Panc1 (cell line): ENCODE results near the gene PLEKHO2. TPM values are rescaled to one million over a fixed set of nuclear protein-coding genes. Genes with fewer than 3 reads are reported as not detected.

Source experiments
- ATAC-seq: fragments of 200-7000 bp; cut with Tn5 transposase; 2 replicates; pipeline ENCODE4 v1.9.1; 2020; ENCODE audit warnings: mild to moderate bottlenecking, moderate library complexity
- BruUV-seq: library from RNA; stranded (reverse); fragments of 400-500 nt; replicated peaks from 2 replicates; lab custom pipeline; 2021; lab: Mats Ljungman, UMichigan
- CTCF ChIA-PET: fragments of 300-600 bp; sonication (Branson Sonifier 250); formaldehyde crosslinking; loops from one replicate; lab custom pipeline; 2022; ENCODE audit warnings: antibody characterized with exemption; lab: Charles Lee
- POLR2A ChIA-PET: fragments of 300-600 bp; sonication (Branson Sonifier 250); formaldehyde crosslinking; loops from one replicate; lab custom pipeline; 2022; ENCODE audit warnings: antibody characterized with exemption; lab: Charles Lee
- DNase-seq: peaks from one replicate; pipeline ENCODE4 v3.0.0-alpha.2; 2010; ENCODE audit warnings: low read depth, low spot score
- H3K27ac ChIP-seq: 2 replicates; pipeline ENCODE4 v1.5.1; 2011; ENCODE audit warnings: mild to moderate bottlenecking, low read length, inconsistent platforms
- H3K27me3 ChIP-seq: fragments of 200-500 bp; sonication (Bioruptor generic); 2 replicates; pipeline ENCODE4 v1.6.0; 2014; ENCODE audit warnings: low read length, inconsistent platforms; ENCODE audit not compliant: control insufficient read depth, insufficient read depth
- H3K36me3 ChIP-seq: fragments of 200-500 bp; sonication (Bioruptor generic); 2 replicates; pipeline ENCODE4 v1.5.1; 2014; ENCODE audit warnings: inconsistent platforms, mild to moderate bottlenecking, low read length, moderate library complexity; ENCODE audit not compliant: control insufficient read depth, insufficient read depth
- H3K4me1 ChIP-seq: 2 replicates; pipeline ENCODE4 v1.5.1; 2011; ENCODE audit warnings: inconsistent platforms, mild to moderate bottlenecking, low read length, moderate library complexity; ENCODE audit not compliant: control insufficient read depth, insufficient read depth
- H3K4me3 ChIP-seq, 2 experiments: 2 replicates each; pipeline ENCODE4 v1.5.1; 2011 to 2012; ENCODE audit warnings: low read depth in 2 of 2, low read length in 2 of 2, mild to moderate bottlenecking in 2 of 2, inconsistent platforms in 1 of 2, moderate library complexity in 1 of 2
- H3K9me3 ChIP-seq: fragments of 200-500 bp; sonication (Bioruptor generic); 2 replicates; pipeline ENCODE4 v1.5.1; 2014; ENCODE audit warnings: low read depth, mild to moderate bottlenecking, inconsistent platforms, low read length, moderate library complexity; ENCODE audit not compliant: control insufficient read depth, insufficient read depth
- CTCF ChIP-seq: fragments of 450-650 bp; IDR thresholded peaks from 2 replicates; pipeline ENCODE4 v1.5.1; 2017; ENCODE audit warnings: mild to moderate bottlenecking
- POLR2AphosphoS5 ChIP-seq: IDR thresholded peaks from 2 replicates; pipeline ENCODE4 v1.6.1; 2012; ENCODE audit warnings: mild to moderate bottlenecking, low read depth, low read length, moderate library complexity
- REST ChIP-seq, 2 experiments: IDR thresholded peaks; 2 replicates each; pipeline ENCODE4 v1.6.1; 2011 to 2012; ENCODE audit warnings: low read depth in 2 of 2, control low read depth in 1 of 2, low read length in 1 of 2, mild to moderate bottlenecking in 1 of 2, moderate library complexity in 1 of 2; ENCODE audit not compliant: insufficient read depth in 1 of 2
- SIN3A ChIP-seq: IDR thresholded peaks from 2 replicates; pipeline ENCODE4 v1.6.1; 2012; ENCODE audit warnings: low read depth, mild to moderate bottlenecking, low read length, moderate library complexity, borderline replicate concordance; ENCODE audit not compliant: insufficient read depth
- TCF7L2 ChIP-seq: IDR thresholded peaks from 2 replicates; pipeline ENCODE4 v1.6.1; 2011; ENCODE audit warnings: mild to moderate bottlenecking, low read depth, low read length, inconsistent platforms
- in situ Hi-C: cut with HindIII; loops from 2 replicates; pipeline ENCODE4 v1.10.0; 2016; ENCODE audit warnings: low sequenced_read_pairs, low pct_unique_long_range_greater_than_20kb
- intact Hi-C: fragments of 100-400 bp; cut with micrococcal nuclease; formaldehyde crosslinking; loops from one replicate; pipeline ENCODE4 v1.10.0; 2022; ENCODE audit not compliant: unreplicated experiment
- total RNA-seq: library from RNA; stranded (reverse); gene quantifications from one replicate; pipeline ENCODE4 v1.2.1, GENCODE V29; 2021; ENCODE audit not compliant: unreplicated experiment

Gene PLEKHO2
- total RNA-seq, 1 experiment from 2014 or later: 11.1 TPM

GRCh38 chr15:64858021-64858575, 16.4 kb downstream of the PLEKHO2 start:
- CTCF ChIA-PET: no interaction called here
- intact Hi-C loops: no loop called here

GRCh38 chr15:64859226-64859625, 17.5 kb downstream of the PLEKHO2 start:
- H3K4me3 ChIP-seq: no peak overlapping the region
- no TSS peak for BruUV-seq
- ChIA-PET CTCF (no interaction called here), POLR2A (no interaction called here)
- TF ChIP-seq TCF7L2 (no peak), CTCF (no peak), SIN3A (no peak), POLR2AphosphoS5 (no peak), REST (IDR thresholded peaks at IDR 0.05; ENCODE audit: insufficient read depth in 1 of 2, low read depth in 2 of 2, low read length in 1 of 2) (no peak)
- no peak for DNase-seq
- H3K36me3 ChIP-seq: no peaks in the 10 kb centered on the region
- in situ Hi-C loops: no loop called here
- ATAC-seq: no peak
- no peaks in the 10 kb centered on the region for H3K9me3 ChIP-seq
- intact Hi-C loops: no loop called here
- H3K27me3 ChIP-seq: no peaks in the 10 kb centered on the region
- peaks cover 4% of the 10 kb centered on the region; the same call in 1 of the 2 replicates for H3K4me1 ChIP-seq
- H3K27ac ChIP-seq: no peak overlapping the region

More at GRCh38 chr15:64858021-64858575, 16.4 kb downstream of the PLEKHO2 start:
- BruUV-seq: no TSS peak
- no peaks in the 10 kb centered on the region for H3K9me3 ChIP-seq
- H3K4me3 ChIP-seq: no peak overlapping the region
- POLR2A ChIA-PET: no interaction called here
- TF ChIP-seq CTCF: no peak
- no peak for TF ChIP-seq REST (IDR thresholded peaks at IDR 0.05; ENCODE audit: insufficient read depth in 1 of 2, low read depth in 2 of 2, low read length in 1 of 2)
- TF ChIP-seq SIN3A: no peak
- no peak for TF ChIP-seq TCF7L2
- TF ChIP-seq POLR2AphosphoS5: no peak
- no peaks in the 10 kb centered on the region for H3K36me3 ChIP-seq
- ATAC-seq (no peak), DNase-seq (no peak)
- no peak overlapping the region for H3K27ac ChIP-seq
- in situ Hi-C loops: no loop called here
- no peaks in the 10 kb centered on the region for H3K27me3 ChIP-seq
- H3K4me1 ChIP-seq: peaks cover 4% of the 10 kb centered on the region; the same call in 1 of the 2 replicates
